Pancreas (tissue), 10 donors: ENCODE measurements around the gene STX4. TPM values are rescaled to one million over a fixed set of nuclear protein-coding genes. Genes with fewer than 3 reads are reported as not detected.

Source experiments
- ATAC-seq, 4 donors: fragments of 200-7000 bp; cut with Tn5 transposase; one replicate each; pipeline versions ENCODE4 v1.8.0 to v1.9.1; 2020; ENCODE audit warnings: mild to moderate bottlenecking in 4 of 4, moderate library complexity in 4 of 4
- DNase-seq, 6 donors: peaks; one replicate each; pipeline ENCODE4 v3.0.0-alpha.2; 2020
- FAIRE-seq: peaks from 2 replicates; lab custom pipeline; 2012; peaks lifted over from hg19 to GRCh38; lab: Jason Lieb, UNC
- H3K27ac ChIP-seq, 4 donors: fragments of 200-600 bp; sonication (generic); 1 replicate in 3 of 4; 2 replicates in 1 of 4; pipeline versions ENCODE4 v1.5.0 to v1.8.0; 2020
- H3K27me3 ChIP-seq, 4 donors: fragments of 200-600 bp; one replicate each; pipeline ENCODE4 v1.8.0; 2021
- H3K36me3 ChIP-seq, 3 donors: fragments of 200-600 bp; sonication (generic) in 1 of 3; one replicate each; pipeline versions ENCODE4 v1.5.0 to v1.8.0; 2020 to 2021
- H3K4me1 ChIP-seq, 3 donors: fragments of 200-600 bp; one replicate each; pipeline ENCODE4 v1.8.0; 2021
- H3K4me3 ChIP-seq, 4 donors: fragments of 200-600 bp; sonication (generic) in 2 of 4; one replicate each; pipeline versions ENCODE4 v1.5.0 to v1.8.0; 2020 to 2021
- H3K9me3 ChIP-seq, 4 donors: fragments of 200-600 bp; one replicate each; pipeline ENCODE4 v1.8.0; 2021
- WGBS, 2 donors: extraction: QIAGEN DNeasy Blood & Tissue Kit; methylation state at CpG; one replicate each; pipeline ENCODE4 v1.1.7; 2013; 5-methylcytosine and 5-hydroxymethylcytosine counted together
- intact Hi-C, 3 donors: fragments of 100-400 bp; cut with DNase I; formaldehyde crosslinking; loops; one replicate each; pipeline versions ENCODE4 v1.11.1 to v1.14.2; 2022
- polyA plus RNA-seq, 2 donors: library from polyadenylated mRNA; stranded (reverse); fragments of 200-250 nt; gene quantifications; one replicate each; pipeline ENCODE4 v1.2.3, GENCODE V29; 2013
- total RNA-seq, 6 donors: library from RNA; stranded (reverse); fragmentation: NEBNext Ultra II Directional in 4 of 6; extraction: Animal tissue kit (Norgen Biotek cat#: 25700) in 4 of 6; gene quantifications; one replicate each; pipeline versions ENCODE4 v1.2.1 to v1.2.4, GENCODE V29; 2021 to 2023
- TF ChIP-seq, protein P1 (sequence below), 4 donors: fragments of 200-600 bp; sonication (generic) in 3 of 4; IDR thresholded peaks; one replicate each; pipeline versions ENCODE4 v1.5.0 to v1.8.0; 2021; ENCODE audit warnings: antibody characterized with exemption in 4 of 4
- donor health status: healthy with polysubstance abuse.
- donor health status: DM: no; HTN: no; CAD: no; lungs with moderate emphysema.
- donor health status: DM: no; HTN: no; CAD: no.
- donor health status: control.
- donor health status: control.
- donor health status: Bipolar disorder and iron deficiency.
- donor health status: DM: yes; HTN: yes; CAD: no.
- donor health status: DM: no; HTN: no; CAD: no.
- donor health status: DM: no; HTN: no; CAD: no.
- donor health status: DM: yes; HTN: yes; CAD: no.

Gene STX4
- total and polyA plus RNA-seq, 8 donors, result 22.2 to 94.4 (median 29.4) TPM

DNA sequence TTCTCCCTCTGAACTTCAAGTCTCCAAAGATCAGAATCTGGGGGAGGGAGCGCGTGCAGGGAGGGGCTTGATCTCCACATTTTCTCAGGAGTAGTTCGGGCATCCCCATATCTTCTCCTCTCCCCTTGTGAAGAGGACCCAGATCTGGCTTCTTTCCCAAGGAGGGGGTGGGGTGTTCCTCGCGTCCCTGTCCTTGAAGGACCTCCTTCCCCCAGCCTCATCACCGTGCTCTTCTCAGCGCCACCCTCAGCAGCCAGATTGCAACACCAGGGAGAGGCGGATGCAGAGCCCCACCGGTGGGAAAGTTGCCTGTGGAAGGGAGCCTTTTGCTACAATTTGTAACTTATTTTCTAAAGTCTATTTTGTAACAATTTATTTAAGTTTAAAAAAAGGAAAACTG is 49.7 kb downstream of the STX4 start:
- no peak overlapping the region for H3K27ac ChIP-seq
- H3K4me3 ChIP-seq, result no peak overlapping the region
- H3K27me3 ChIP-seq, result no peaks in the 10 kb centered on the region
- DNase-seq (no peak), ATAC-seq (no peak), FAIRE-seq (no peak)
- WGBS, 2 donors, result 71% methylated on average over 9 of the region's 9 CpGs
- TF ChIP-seq, protein P1, sequence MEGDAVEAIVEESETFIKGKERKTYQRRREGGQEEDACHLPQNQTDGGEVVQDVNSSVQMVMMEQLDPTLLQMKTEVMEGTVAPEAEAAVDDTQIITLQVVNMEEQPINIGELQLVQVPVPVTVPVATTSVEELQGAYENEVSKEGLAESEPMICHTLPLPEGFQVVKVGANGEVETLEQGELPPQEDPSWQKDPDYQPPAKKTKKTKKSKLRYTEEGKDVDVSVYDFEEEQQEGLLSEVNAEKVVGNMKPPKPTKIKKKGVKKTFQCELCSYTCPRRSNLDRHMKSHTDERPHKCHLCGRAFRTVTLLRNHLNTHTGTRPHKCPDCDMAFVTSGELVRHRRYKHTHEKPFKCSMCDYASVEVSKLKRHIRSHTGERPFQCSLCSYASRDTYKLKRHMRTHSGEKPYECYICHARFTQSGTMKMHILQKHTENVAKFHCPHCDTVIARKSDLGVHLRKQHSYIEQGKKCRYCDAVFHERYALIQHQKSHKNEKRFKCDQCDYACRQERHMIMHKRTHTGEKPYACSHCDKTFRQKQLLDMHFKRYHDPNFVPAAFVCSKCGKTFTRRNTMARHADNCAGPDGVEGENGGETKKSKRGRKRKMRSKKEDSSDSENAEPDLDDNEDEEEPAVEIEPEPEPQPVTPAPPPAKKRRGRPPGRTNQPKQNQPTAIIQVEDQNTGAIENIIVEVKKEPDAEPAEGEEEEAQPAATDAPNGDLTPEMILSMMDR (IDR thresholded peaks at IDR 0.05), result no peak
- H3K4me1 ChIP-seq, result no peaks in the 10 kb centered on the region
- intact Hi-C loops, result loop anchor here in 1 of 3 donors (10.0 kb wide), 1 partner anchor 98 kb away; the partner anchor contains the start of gene HSD3B7
- peaks cover 0 to 29% (median 14%) of the 10 kb centered on the region in 3 donors for H3K36me3 ChIP-seq
- no peaks in the 10 kb centered on the region for H3K9me3 ChIP-seq

DNA sequence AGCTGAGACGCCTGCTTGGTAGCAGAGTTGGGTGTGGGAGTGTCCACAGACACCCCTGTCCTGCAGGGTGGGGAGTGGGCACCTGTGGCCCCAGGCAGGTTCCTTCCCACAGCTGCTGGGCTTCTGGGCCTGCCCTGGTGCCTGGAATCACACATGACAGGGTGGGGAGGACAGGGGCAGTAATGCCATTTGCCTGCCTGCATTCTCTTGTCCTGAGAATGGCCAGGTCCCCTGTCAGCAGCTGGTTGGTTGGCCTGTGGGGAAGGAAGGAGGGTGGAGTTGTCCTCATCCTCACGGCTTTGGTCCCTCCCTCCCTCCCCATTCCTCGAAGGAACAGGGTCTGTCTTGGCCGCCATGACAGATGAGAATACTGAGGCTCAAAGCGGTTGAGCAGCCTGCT is 50.2 kb downstream of the STX4 start:
- intact Hi-C loops, result loop anchor here in 1 of 3 donors (10.0 kb wide), 1 partner anchor 99 kb away; the partner anchor contains the start of gene HSD3B7
- no peak for DNase-seq
- whole genome bisulfite sequencing, 2 donors, result 73 to 77% methylated on average over 5 of the region's 5 CpGs
- Histone ChIP-seq H3K36me3 (peaks cover 0 to 24% (median 13%) of the 10 kb centered on the region in 3 donors), H3K4me1 (no peaks in the 10 kb centered on the region), H3K27ac (no peak overlapping the region), H3K9me3 (no peaks in the 10 kb centered on the region), H3K27me3 (no peaks in the 10 kb centered on the region), H3K4me3 (no peak overlapping the region)
- ATAC-seq, result no peak
- no peak for FAIRE-seq
- TF ChIP-seq, protein P1 (IDR thresholded peaks at IDR 0.05), result no peak

DNA sequence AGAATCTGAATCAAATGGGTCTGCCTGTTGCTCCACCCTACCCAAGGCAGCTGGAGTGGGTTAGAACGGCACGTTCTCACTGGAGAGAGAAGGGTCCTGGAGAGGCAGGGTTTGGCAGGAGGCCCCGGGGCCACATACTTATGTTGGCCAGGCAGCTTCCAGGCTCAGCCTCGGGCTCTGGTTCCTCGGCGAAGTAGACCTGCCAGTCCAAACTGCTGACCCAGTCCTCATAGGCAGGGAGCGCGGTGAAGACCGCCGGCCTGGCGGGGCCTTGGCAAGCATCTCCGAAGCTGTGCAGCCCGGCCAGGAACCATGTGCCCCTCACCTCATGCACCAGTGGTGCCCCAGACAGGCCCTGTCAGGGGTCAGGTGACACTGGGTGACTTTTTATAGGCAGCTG is 50.6 kb downstream of the STX4 start:
- Histone ChIP-seq H3K4me3 (no peak overlapping the region), H3K9me3 (no peaks in the 10 kb centered on the region), H3K4me1 (no peaks in the 10 kb centered on the region), H3K27me3 (no peaks in the 10 kb centered on the region), H3K36me3 (peaks cover 0 to 20% (median 13%) of the 10 kb centered on the region in 3 donors), H3K27ac (no peak overlapping the region)
- DNase-seq, result peak in 1 of 6 donors; percentile 10
- no peak for ATAC-seq
- 89 to 91% methylated on average over 13 of the region's 13 CpGs for WGBS, 2 donors
- no peak for FAIRE-seq
- TF ChIP-seq, protein P1 (IDR thresholded peaks at IDR 0.05), result no peak
- intact Hi-C loops, result loop anchor here in 1 of 3 donors (10.0 kb wide), 1 partner anchor 99 kb away; the partner anchor contains the start of gene HSD3B7

DNA sequence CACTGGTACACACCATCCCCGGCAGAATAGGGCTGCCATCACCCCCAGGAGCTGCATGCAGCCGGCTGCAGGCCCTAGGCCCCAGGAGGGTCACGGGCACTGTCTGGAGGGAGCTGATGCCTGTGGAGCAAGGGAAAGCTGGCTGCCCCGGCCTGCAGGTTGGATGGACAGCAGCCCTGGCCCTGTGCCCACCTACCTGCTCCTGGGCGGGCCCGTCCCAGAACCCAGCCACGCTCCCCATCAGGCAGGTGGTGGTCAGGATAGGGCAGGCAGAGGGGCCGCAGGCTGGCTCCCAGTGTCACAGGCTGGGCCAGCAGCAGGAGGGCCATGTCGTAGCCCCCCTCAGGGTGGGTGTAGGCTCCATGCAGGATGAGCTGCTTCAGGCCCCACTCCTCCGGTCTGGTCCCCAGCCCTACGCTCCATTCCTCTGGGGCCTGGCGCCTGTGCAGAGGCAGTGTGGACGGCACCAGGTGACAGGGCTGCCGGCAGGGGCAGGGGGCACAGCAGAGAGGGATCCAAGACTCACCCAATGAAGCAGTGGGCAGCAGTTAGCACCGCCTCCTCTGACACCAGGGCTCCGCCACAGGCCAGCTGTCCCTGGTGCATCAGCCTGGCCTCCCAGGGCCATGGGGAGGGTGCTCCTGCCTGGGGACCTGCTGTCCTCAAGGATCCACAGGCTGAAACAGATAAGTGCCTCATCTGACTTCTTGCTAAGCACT is 51.4 kb downstream of the STX4 start:
- no peak overlapping the region for H3K4me3 ChIP-seq
- no peak overlapping the region for H3K27ac ChIP-seq
- 85 to 87% methylated on average over 12 to 16 of the region's 16 CpGs for WGBS, 2 donors
- DNase-seq (peak in 2 of 6 donors; percentile 15 to 43), FAIRE-seq (no peak), ATAC-seq (no peak)
- H3K4me1 ChIP-seq, result no peaks in the 10 kb centered on the region
- H3K9me3 ChIP-seq, result no peaks in the 10 kb centered on the region
- H3K36me3 ChIP-seq, result peaks cover 0 to 12% (median 11%) of the 10 kb centered on the region in 3 donors
- no peaks in the 10 kb centered on the region for H3K27me3 ChIP-seq
- intact Hi-C loops, result loop anchor here in 1 of 3 donors (10.0 kb wide), 1 partner anchor 100 kb away; the partner anchor contains the start of gene HSD3B7
- TF ChIP-seq, protein P1 (IDR thresholded peaks at IDR 0.05), result no peak
